Adrenal gland (tissue), 12 donors: ENCODE results near the gene EVC. TPM values are rescaled to one million over a fixed set of nuclear protein-coding genes. Genes with fewer than 3 reads are reported as not detected.
A peak's percentile ranks its signal among the peaks of the same experiment; 100 is the strongest.

Experiments
- DNase-seq, 7 donors: peaks; one replicate each; pipeline ENCODE4 v3.0.0-alpha.2; 2019 to 2020
- H3K27ac ChIP-seq, 5 donors: fragments of 200-600 bp; sonication (generic) in 4 of 5; 1 replicate in 3 of 5; 2 replicates in 2 of 5; pipeline versions ENCODE4 v1.5.1 to v1.8.0; 2016 to 2020; ENCODE audit warnings: mild to moderate bottlenecking in 1 of 5
- H3K27me3 ChIP-seq: fragments of 200-600 bp; 2 replicates; pipeline ENCODE4 v1.8.0; 2021
- H3K36me3 ChIP-seq, 2 donors: fragments of 200-600 bp; replicated peaks in 1 of 2; 1 replicate in 1 of 2; 2 replicates in 1 of 2; pipeline versions ENCODE4 v1.5.1 to v1.8.0; 2018 to 2022
- H3K4me1 ChIP-seq, 2 donors: fragments of 200-600 bp; replicated peaks in 1 of 2; 1 replicate in 1 of 2; 2 replicates in 1 of 2; pipeline versions ENCODE4 v1.5.1 to v1.8.0; 2018 to 2021
- H3K4me3 ChIP-seq, 4 donors: fragments of 200-600 bp; sonication (generic) in 3 of 4; one replicate each; pipeline ENCODE4 v1.5.1; 2016 to 2018
- H3K9me3 ChIP-seq, 3 donors: fragments of 200-600 bp; sonication (generic) in 1 of 3; replicated peaks in 1 of 3; 1 replicate in 2 of 3; 2 replicates in 1 of 3; pipeline versions ENCODE4 v1.5.1 to v1.8.0; 2016 to 2021
- POLR2A ChIP-seq, 2 donors: fragments of 450-650 bp; IDR thresholded peaks; one replicate each; pipeline ENCODE4 v1.6.1; 2017; ENCODE audit warnings: antibody characterized with exemption in 2 of 2, mild to moderate bottlenecking in 2 of 2, moderate library complexity in 1 of 2
- WGBS, 4 donors: extraction: QIAGEN DNeasy Blood & Tissue Kit in 2 of 4; methylation state at CpG; one replicate each; pipeline versions ENCODE4 v1.1.5 to v1.1.7; 2013 to 2017; 5-methylcytosine and 5-hydroxymethylcytosine counted together
- intact Hi-C, 2 donors: fragments of 100-400 bp; cut with DNase I; formaldehyde crosslinking; loops; one replicate each; pipeline versions ENCODE4 v1.14.1 to v1.15.0; 2022 to 2023
- polyA plus RNA-seq, 3 donors: library from polyadenylated mRNA; stranded (reverse); fragments of 200-250 nt in 2 of 3; fragments of 350-450 nt in 1 of 3; fragmentation: Illumina TruSeq in 1 of 3; extraction: RNeasy Lipid Tissue Mini Kit (QIAGEN cat#74804) in 1 of 3; gene quantifications; one replicate each; pipeline ENCODE4 v1.2.3, GENCODE V29; 2013 to 2014
- total RNA-seq, 9 donors: library from RNA; depleted of rRNA in 4 of 9; stranded (reverse); fragments of >200 nt in 4 of 9; fragments of 120-200 nt in 1 of 9; fragmentation: NEBNext Ultra II Directional in 1 of 9; extraction: Animal tissue kit (Norgen Biotek cat#: 25700) in 1 of 9; gene quantifications; one replicate each; pipeline versions ENCODE4 v1.1.0 to v1.2.4, GENCODE V29; 2013 to 2023
- TF ChIP-seq, protein P1 (sequence below), 6 experiments: fragments of 450-650 bp in 4 of 6; fragments of 200-600 bp in 2 of 6; sonication (generic) in 1 of 6; IDR thresholded peaks; 1 replicate in 5 of 6; 2 replicates in 1 of 6; pipeline versions ENCODE4 v1.5.1 to v1.8.0; 2016 to 2021; ENCODE audit warnings: antibody characterized with exemption in 6 of 6, mild to moderate bottlenecking in 2 of 6, moderate library complexity in 1 of 6
- donor health status: healthy with polysubstance abuse.
- donor health status: Bipolar disorder and iron deficiency.
- donor health status: DM: yes; HTN: yes; CAD: no.
- donor health status: DM: no; HTN: no; CAD: no.
- donor health status: DM: no; HTN: no; CAD: no.
- donor health status: DM: yes; HTN: yes; CAD: no.

EVC gene
- total and polyA plus RNA-seq, 12 donors: 1.0 to 23.7 (median 10.1) TPM

DNA sequence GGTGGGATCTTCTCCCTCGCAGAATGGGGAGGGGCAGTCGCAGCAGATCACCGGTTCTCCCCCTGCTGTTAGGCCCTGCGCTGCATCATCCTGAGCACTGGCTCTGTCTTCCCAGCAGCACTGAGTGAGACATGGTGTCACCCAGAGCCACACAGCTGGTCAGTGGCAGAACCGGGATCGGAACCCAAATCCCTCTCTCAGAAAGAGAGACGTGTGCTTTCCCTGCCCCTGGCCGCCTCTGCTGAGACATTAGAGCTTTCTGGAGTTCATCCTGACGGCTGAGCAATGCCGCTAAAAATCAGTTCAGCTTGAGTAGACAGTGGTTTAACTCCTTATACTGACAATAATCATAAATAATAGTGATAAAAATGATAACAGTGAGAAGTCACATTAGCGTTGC lies 87.9 kb downstream of the EVC start:
- DNase-seq: peak in 1 of 7 donors; percentile 23
- no peak overlapping the region for H3K27ac ChIP-seq
- H3K9me3 ChIP-seq: no peaks in the 10 kb centered on the region
- 86 to 93% (median 92%) methylated on average over 10 to 11 of the region's 11 CpGs for WGBS, 4 donors
- H3K4me1 ChIP-seq: no peaks in the 10 kb centered on the region
- no peaks in the 10 kb centered on the region for H3K27me3 ChIP-seq
- intact Hi-C loops: no loop called here
- H3K36me3 ChIP-seq: peaks cover 0 to 4% of the 10 kb centered on the region in 2 donors
- TF ChIP-seq, protein P1, sequence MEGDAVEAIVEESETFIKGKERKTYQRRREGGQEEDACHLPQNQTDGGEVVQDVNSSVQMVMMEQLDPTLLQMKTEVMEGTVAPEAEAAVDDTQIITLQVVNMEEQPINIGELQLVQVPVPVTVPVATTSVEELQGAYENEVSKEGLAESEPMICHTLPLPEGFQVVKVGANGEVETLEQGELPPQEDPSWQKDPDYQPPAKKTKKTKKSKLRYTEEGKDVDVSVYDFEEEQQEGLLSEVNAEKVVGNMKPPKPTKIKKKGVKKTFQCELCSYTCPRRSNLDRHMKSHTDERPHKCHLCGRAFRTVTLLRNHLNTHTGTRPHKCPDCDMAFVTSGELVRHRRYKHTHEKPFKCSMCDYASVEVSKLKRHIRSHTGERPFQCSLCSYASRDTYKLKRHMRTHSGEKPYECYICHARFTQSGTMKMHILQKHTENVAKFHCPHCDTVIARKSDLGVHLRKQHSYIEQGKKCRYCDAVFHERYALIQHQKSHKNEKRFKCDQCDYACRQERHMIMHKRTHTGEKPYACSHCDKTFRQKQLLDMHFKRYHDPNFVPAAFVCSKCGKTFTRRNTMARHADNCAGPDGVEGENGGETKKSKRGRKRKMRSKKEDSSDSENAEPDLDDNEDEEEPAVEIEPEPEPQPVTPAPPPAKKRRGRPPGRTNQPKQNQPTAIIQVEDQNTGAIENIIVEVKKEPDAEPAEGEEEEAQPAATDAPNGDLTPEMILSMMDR (IDR thresholded peaks at IDR 0.05): no peak
- TF ChIP-seq POLR2A (IDR thresholded peaks at IDR 0.05): no peak
- no peak overlapping the region for H3K4me3 ChIP-seq

DNA sequence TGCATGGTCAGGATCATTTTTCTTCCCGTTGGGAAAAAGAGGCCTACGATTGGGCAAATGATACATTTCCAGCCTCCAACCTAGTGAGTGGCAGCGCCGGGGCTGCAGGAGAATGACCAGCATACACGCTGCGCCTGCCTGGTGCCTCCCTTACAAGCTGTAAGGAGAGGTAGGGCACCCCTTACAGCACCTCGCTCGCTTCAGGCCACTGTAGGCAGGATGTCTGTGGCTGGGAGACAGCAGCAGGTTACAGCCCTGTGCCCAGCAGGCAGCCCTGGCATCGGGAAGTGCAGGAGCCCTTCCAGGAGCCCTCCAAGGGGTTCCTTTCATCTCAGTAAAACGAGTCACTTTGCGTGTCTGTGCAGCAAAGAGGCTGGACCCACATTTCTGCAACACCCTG lies 88.4 kb downstream of the EVC start:
- no peak overlapping the region for H3K27ac ChIP-seq
- H3K9me3 ChIP-seq: no peaks in the 10 kb centered on the region
- H3K36me3 ChIP-seq: peaks cover 0 to 4% of the 10 kb centered on the region in 2 donors
- no peak for DNase-seq
- no peaks in the 10 kb centered on the region for H3K4me1 ChIP-seq
- no peak overlapping the region for H3K4me3 ChIP-seq
- intact Hi-C loops: no loop called here
- H3K27me3 ChIP-seq: no peaks in the 10 kb centered on the region
- 87 to 92% (median 88%) methylated on average over 6 to 11 of the region's 11 CpGs for WGBS, 4 donors
- TF ChIP-seq, protein P1 (IDR thresholded peaks at IDR 0.05): no peak
- TF ChIP-seq POLR2A (IDR thresholded peaks at IDR 0.05): no peak

DNA sequence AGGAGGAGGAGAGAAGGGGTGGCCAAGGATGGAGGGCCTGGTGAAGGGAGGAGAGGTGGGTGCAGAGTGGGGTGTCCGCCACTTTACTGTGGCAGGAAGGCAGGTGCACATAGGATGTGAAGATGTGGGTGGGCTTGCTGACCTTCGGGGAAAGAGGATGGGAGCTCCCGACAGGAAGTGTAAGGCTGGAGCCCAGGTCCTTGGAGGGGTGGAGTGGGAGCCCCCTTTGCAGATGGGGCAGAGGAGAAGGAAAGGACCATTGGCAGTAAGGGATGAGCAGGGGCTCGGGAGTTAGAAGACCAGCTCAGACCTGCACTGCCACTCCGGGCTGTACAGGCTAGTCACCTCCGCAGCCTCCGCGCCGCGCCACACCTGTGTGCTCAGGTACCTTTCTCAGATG lies 89.5 kb downstream of the EVC start:
- intact Hi-C loops: no loop called here
- no peak for DNase-seq
- Histone ChIP-seq H3K4me3 (no peak overlapping the region), H3K36me3 (peaks cover 0 to 4% of the 10 kb centered on the region in 2 donors), H3K4me1 (no peaks in the 10 kb centered on the region), H3K27me3 (no peaks in the 10 kb centered on the region), H3K27ac (no peak overlapping the region), H3K9me3 (no peaks in the 10 kb centered on the region)
- TF ChIP-seq, protein P1 (IDR thresholded peaks at IDR 0.05): no peak
- TF ChIP-seq POLR2A (IDR thresholded peaks at IDR 0.05): no peak
- WGBS, 4 donors: 91 to 94% (median 93%) methylated on average over 8 to 10 of the region's 10 CpGs

DNA sequence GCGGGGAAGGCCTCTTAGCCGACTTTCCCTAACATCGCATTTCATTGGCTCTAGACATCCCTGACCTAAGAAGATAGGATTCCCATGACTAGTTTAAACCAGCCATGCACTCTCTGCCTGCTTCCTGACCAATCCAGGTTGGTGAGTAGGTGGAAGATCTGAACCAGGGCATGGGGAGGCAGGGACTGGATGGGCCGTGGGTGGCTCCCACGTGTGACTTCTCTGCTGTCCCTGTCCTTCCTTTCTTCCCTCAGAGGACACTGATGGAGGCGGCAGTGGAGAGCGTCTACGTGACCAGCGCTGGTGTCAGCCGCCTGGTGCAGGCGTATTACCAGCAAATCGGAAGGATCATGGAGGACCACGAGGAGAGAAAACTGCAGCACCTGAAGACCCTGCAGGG lies 90.7 kb downstream of the EVC start:
- no peak for TF ChIP-seq POLR2A (IDR thresholded peaks at IDR 0.05)
- TF ChIP-seq, protein P1 (IDR thresholded peaks at IDR 0.05): no peak
- H3K36me3 ChIP-seq: peaks cover 0 to 4% of the 10 kb centered on the region in 2 donors
- H3K9me3 ChIP-seq: no peaks in the 10 kb centered on the region
- H3K4me3 ChIP-seq: no peak overlapping the region
- no peaks in the 10 kb centered on the region for H3K4me1 ChIP-seq
- H3K27ac ChIP-seq: no peak overlapping the region
- 90 to 94% (median 92%) methylated on average over 13 of the region's 13 CpGs for WGBS, 4 donors
- DNase-seq: no peak
- intact Hi-C loops: no loop called here
- no peaks in the 10 kb centered on the region for H3K27me3 ChIP-seq
